HepG2 (cell line): Measurements from ENCODE around the gene CYBRD1. TPM values are rescaled to one million over a fixed set of nuclear protein-coding genes. Genes with fewer than 3 reads are reported as not detected.

ENCODE experiments used
- FOXJ3 ChIP-seq: sonication (generic); formaldehyde crosslinking; IDR thresholded peaks from 2 replicates; pipeline ENCODE4 v1.4.0; 2020; ENCODE audit warnings: missing genetic modification reagents, mild to moderate bottlenecking, borderline replicate concordance
- TOE1 ChIP-seq: sonication (generic); formaldehyde crosslinking; IDR thresholded peaks from 2 replicates; pipeline ENCODE4 v1.4.0; 2020; ENCODE audit warnings: mild to moderate bottlenecking, missing genetic modification reagents
- ZFX ChIP-seq: sonication (generic); formaldehyde crosslinking; IDR thresholded peaks from 2 replicates; pipeline ENCODE4 v1.4.0; 2020; ENCODE audit warnings: mild to moderate bottlenecking, low read depth, missing genetic modification reagents, moderate library complexity
- ZNF546 ChIP-seq: sonication (generic); formaldehyde crosslinking; conservative IDR thresholded peaks from 2 replicates; pipeline ENCODE4 v1.8.1; 2023; ENCODE audit warnings: mild to moderate bottlenecking, missing genetic modification reagents
- ZNF761 ChIP-seq: sonication (generic); formaldehyde crosslinking; conservative IDR thresholded peaks from 2 replicates; pipeline ENCODE4 v1.4.0; 2020; ENCODE audit warnings: mild to moderate bottlenecking, missing genetic modification reagents
- ZNF879 ChIP-seq: sonication (generic); formaldehyde crosslinking; IDR thresholded peaks from 2 replicates; pipeline ENCODE4 v1.8.1; 2023; ENCODE audit warnings: missing genetic modification reagents
- polyA plus RNA-seq, 8 experiments: library from polyadenylated mRNA; depleted of rRNA in 3 of 8; stranded (reverse) in 7 of 8; unstranded in 1 of 8; fragments of >200 nt; fragmentation: Illumina TruSeq in 4 of 8; extraction: Trizol in 4 of 8; gene quantifications; 2 replicates each; pipeline versions ENCODE4 v1.2.1 to v1.2.3, GENCODE V29; 2011 to 2016; ENCODE audit warnings: low read depth in 4 of 8, missing spikeins in 1 of 8, mixed read lengths in 1 of 8; ENCODE audit not compliant: insufficient read depth in 1 of 8
- total RNA-seq, 5 experiments: library from RNA; depleted of rRNA; stranded (reverse); fragments of >200 nt; fragmentation: Illumina TruSeq; extraction: Trizol; gene quantifications; 2 replicates each; pipeline ENCODE4 v1.2.3, GENCODE V29; 2016; ENCODE audit warnings: low read depth in 1 of 5
- TF ChIP-seq, protein P1 (sequence below): sonication (generic); formaldehyde crosslinking; IDR thresholded peaks from 2 replicates; pipeline ENCODE4 v1.4.0; 2020; ENCODE audit warnings: mild to moderate bottlenecking, missing genetic modification reagents
- TF ChIP-seq, protein P2 (sequence below): sonication (generic); formaldehyde crosslinking; IDR thresholded peaks from 2 replicates; pipeline ENCODE4 v1.4.0; 2020; ENCODE audit warnings: missing genetic modification reagents
- TF ChIP-seq, protein P3 (sequence below): sonication (generic); formaldehyde crosslinking; IDR thresholded peaks from 2 replicates; pipeline ENCODE4 v1.5.0; 2020; ENCODE audit warnings: missing genetic modification reagents, mild to moderate bottlenecking, borderline replicate concordance

CYBRD1 gene
- total and polyA plus RNA-seq, 2 of the 13 experiments (the other 11 are each of a cell fraction or from before 2014, with no cell fraction given), result 0.13 to 0.42 TPM

DNA sequence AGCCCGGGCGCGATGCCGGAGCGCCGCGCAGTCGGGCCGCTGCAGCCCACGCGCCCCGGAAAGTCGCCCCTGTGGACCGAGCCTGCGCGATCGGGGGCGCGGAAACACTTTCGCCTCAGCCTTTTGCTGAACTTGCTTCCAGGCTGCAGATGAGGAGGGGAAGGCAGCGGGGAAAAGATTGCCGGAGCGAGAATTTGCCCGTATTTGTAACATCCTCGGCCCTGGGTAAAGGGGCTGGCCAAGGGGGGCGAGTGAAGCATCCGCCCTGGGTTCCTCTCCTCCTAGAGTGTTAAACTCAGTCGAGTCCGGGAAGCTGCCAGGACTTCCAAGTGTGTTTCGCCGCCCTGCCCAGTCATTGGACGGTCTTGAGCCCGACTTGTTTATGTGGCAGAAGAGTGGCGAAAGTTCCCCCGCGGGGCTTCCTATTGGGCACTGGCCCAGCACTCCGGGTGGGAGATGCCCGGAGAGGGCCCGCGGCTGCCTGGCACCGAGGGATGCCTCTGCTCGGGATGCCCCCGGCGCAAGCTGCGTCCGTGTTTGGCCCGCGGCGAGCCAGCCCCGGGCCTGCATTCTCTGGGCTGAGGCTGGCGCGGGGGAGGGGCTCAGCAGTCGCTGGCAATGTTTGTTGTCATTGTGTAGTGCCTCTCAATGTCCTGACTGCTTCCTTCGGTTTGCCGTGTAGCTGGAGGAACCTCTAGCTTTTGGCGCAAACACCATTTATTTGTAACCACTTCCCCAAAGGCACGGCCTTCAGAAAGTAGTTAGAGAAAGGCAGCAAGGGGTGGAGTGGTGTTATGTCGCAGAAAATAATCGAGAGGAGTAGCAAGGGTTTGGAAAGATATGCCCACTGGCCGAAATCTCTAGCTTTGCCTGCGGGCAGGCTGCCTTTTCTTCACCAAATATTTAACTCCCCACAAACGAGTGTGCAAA, 1.1 kb downstream of the CYBRD1 start (continued):
- TF ChIP-seq, protein P1, sequence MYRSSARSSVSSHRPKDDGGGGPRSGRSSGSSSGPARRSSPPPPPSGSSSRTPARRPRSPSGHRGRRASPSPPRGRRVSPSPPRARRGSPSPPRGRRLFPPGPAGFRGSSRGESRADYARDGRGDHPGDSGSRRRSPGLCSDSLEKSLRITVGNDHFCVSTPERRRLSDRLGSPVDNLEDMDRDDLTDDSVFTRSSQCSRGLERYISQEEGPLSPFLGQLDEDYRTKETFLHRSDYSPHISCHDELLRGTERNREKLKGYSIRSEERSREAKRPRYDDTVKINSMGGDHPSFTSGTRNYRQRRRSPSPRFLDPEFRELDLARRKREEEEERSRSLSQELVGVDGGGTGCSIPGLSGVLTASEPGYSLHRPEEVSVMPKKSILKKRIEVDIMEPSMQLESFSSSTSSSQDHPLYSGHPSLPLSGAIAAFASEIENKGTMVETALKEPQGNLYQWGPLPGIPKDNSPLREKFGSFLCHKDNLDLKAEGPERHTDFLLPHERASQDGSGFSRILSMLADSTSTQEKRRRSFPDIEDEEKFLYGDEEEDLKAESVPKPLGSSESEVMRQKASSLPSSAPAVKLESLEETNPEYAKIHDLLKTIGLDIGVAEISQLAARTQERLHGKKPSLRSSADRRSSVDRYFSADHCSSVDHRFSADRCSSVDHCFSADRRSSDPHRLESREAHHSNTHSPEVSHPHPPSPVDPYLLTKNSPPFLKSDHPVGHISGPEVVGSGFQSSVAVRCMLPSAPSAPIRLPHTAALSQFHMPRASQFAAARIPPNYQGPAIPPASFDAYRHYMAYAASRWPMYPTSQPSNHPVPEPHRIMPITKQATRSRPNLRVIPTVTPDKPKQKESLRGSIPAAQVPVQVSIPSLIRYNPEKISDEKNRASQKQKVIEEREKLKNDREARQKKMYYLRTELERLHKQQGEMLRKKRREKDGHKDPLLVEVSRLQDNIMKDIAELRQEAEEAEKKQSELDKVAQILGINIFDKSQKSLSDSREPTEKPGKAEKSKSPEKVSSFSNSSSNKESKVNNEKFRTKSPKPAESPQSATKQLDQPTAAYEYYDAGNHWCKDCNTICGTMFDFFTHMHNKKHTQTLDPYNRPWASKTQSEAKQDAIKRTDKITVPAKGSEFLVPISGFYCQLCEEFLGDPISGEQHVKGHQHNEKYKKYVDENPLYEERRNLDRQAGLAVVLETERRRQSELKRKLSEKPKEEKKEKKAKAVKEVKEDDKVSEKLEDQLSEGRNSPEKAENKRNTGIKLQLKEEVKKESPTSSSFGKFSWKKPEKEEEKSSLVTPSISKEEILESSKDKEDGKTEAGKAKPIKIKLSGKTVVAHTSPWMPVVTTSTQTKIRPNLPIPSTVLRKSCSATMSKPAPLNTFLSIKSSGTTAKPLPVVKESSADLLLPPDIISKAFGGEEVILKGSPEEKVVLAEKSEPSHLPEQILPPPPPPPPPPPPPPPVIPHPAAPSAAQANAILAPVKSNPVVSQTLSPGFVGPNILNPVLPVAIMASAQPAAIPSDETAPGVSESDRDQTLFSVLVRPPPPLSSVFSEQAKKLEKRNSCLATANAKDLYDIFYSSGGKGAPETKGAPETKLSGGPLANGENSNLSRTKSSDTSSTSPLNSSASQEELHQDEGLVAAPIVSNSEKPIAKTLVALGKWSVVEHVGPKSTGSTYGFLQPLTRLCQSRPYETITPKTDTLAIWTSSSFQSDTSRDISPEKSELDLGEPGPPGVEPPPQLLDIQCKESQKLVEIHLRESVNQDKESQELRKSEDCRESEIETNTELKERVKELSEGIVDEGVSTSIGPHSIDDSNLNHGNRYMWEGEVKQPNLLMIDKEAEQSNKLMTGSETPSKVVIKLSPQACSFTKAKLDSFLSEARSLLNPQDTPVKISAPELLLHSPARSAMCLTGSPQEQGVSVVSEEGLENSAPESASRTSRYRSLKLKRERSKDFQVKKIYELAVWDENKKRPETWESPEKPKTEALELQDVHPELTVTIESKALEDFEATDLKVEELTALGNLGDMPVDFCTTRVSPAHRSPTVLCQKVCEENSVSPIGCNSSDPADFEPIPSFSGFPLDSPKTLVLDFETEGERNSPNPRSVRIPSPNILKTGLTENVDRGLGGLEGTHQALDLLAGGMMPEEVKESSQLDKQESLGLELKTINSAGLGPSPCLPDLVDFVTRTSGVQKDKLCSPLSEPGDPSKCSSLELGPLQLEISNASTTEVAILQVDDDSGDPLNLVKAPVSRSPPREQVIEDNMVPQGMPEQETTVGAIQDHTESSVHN (CRISPR knock-in tag), result no peak
- TF ChIP-seq ZNF879 (CRISPR knock-in tag), result no peak
- TF ChIP-seq, protein P2, sequence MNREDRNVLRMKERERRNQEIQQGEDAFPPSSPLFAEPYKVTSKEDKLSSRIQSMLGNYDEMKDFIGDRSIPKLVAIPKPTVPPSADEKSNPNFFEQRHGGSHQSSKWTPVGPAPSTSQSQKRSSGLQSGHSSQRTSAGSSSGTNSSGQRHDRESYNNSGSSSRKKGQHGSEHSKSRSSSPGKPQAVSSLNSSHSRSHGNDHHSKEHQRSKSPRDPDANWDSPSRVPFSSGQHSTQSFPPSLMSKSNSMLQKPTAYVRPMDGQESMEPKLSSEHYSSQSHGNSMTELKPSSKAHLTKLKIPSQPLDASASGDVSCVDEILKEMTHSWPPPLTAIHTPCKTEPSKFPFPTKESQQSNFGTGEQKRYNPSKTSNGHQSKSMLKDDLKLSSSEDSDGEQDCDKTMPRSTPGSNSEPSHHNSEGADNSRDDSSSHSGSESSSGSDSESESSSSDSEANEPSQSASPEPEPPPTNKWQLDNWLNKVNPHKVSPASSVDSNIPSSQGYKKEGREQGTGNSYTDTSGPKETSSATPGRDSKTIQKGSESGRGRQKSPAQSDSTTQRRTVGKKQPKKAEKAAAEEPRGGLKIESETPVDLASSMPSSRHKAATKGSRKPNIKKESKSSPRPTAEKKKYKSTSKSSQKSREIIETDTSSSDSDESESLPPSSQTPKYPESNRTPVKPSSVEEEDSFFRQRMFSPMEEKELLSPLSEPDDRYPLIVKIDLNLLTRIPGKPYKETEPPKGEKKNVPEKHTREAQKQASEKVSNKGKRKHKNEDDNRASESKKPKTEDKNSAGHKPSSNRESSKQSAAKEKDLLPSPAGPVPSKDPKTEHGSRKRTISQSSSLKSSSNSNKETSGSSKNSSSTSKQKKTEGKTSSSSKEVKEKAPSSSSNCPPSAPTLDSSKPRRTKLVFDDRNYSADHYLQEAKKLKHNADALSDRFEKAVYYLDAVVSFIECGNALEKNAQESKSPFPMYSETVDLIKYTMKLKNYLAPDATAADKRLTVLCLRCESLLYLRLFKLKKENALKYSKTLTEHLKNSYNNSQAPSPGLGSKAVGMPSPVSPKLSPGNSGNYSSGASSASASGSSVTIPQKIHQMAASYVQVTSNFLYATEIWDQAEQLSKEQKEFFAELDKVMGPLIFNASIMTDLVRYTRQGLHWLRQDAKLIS, result no peak
- no peak for TF ChIP-seq TOE1 (CRISPR knock-in tag)
- TF ChIP-seq ZNF761 (CRISPR knock-in tag), result peak; percentile 35; the same call in 1 of the 2 replicates
- TF ChIP-seq ZFX (CRISPR knock-in tag), result peak; percentile 50; the same call in 1 of the 2 replicates
- TF ChIP-seq, protein P3, sequence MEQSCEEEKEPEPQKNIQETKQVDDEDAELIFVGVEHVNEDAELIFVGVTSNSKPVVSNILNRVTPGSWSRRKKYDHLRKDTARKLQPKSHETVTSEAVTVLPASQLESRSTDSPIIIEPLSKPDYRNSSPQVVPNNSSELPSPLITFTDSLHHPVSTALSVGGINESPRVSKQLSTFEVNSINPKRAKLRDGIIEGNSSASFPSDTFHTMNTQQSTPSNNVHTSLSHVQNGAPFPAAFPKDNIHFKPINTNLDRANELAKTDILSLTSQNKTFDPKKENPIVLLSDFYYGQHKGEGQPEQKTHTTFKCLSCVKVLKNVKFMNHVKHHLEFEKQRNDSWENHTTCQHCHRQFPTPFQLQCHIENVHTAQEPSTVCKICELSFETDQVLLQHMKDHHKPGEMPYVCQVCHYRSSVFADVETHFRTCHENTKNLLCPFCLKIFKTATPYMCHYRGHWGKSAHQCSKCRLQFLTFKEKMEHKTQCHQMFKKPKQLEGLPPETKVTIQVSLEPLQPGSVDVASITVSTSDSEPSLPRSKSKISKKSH (CRISPR knock-in tag), result no peak
- TF ChIP-seq FOXJ3, result peak; percentile 58; the same call in 1 of the 2 replicates
- no peak for TF ChIP-seq ZNF546 (CRISPR knock-in tag)
